Frontal cortex (tissue), 4 donors: Measurements from ENCODE around the gene LRP8. TPM values are rescaled to one million over a fixed set of nuclear protein-coding genes. Genes with fewer than 3 reads are reported as not detected.

Experiments used
- DNase-seq, 2 donors: peaks; one replicate each; pipeline ENCODE4 v3.0.0; 2012; ENCODE audit warnings: low spot score in 2 of 2
- FAIRE-seq: peaks from 2 replicates; lab custom pipeline; 2012; peaks lifted over from hg19 to GRCh38; lab: Jason Lieb, UNC
- total RNA-seq: library from RNA; depleted of rRNA; stranded (reverse); fragments of >200 nt; gene quantifications from one replicate; pipeline ENCODE4 v1.2.3, GENCODE V29; 2014
- donor health status: control.
- donor health status: control.
- donor health status: control.

LRP8 gene
- total RNA-seq, 1 donor from 2014 or later: 83.6 TPM

- DNase-seq: no peak
These were observed 16.1 kb downstream of the LRP8 start for GRCh38 chr1:53311702-53312305.

DNA sequence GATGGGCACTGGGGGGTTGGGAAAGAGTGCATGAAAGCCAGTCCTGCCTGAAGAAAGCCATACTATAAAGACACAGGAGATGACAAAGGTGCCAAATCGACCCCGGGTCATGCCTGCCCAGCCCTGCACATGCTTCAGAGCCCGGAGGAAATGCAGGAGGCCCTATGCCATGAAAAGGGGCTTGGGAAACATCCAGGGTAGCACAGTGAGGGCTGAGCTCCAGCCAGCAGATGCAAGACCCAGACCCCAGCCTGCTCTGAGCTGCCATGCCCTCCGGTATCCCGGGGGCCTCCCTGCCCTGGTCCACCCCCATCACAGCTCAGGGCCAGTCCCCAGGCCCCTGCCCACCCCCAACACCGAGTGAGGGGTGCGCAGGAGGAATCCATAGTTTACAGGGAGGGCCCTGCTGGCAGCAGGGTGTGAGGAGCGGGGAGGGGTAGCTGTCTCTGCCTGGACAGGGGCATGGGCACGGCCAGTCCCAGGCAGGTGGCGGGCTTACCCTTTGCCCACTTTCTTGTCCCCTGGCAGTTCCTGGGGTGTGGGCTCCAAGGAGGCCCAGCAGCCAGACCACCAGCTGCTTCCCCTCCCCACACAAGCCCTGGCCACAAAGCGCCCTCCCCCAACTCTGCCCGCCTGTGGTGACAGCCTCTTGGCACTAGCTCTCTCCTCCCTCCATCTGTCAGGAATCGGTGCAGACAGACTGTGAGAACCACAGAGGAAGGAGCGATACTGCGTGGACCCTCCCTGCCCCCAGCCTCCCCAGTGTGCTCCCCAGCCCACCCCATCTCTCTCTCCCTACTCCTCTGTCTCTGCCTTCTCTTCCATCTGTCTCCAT lies 16.8 kb downstream of the LRP8 start:
- DNase-seq: no peak
- FAIRE-seq: no peak

More at GRCh38 chr1:53311702-53312305, 16.1 kb downstream of the LRP8 start:
- no peak for FAIRE-seq

GRCh38 chr1:53309802-53310201 lies 18.1 kb downstream of the LRP8 start:
- FAIRE-seq: no peak
- no peak for DNase-seq

- DNase-seq (no peak), FAIRE-seq (no peak)
These were observed 19.4 kb downstream of the LRP8 start for GRCh38 chr1:53308506-53308905.

DNA sequence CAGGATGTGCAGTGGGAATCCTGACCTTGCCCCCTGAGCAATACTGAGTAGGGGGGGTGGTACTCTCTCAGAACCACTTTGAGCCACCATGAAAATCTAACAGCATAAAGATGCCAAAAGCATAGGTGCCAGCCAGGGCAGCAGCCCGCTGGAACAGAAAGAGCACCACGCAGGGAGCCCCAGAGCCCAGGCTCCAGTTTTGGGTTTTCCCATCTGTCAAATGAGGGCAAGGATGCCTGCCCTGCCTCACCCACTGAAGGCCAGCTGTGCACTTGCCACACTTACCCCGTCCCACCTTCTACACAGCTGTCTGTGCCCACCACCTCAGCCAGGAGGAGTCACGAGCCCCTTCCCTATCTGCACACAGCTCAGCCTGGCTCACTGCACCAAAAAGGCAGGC lies 20.8 kb downstream of the LRP8 start:
- DNase-seq: no peak
- FAIRE-seq: no peak

DNA sequence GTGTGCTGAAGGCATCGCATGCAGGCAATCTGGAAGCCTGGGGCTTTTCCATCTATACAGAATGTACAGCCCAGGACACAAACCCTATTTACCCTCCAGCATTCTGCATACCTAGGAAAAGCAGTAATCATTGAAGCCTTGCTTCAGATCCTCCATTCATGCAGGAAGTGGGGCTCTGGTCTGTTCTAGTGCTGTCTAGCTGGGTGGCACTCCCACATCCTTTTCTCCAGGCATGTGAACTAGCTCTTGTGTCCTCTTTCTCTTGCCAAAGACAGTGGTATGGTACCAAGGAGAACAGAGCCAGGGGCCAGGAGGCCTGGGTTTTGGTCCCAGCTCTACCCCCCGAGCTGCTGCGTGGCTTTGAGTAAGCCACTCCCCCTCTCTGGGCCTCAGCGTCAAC lies 21.7 kb downstream of the LRP8 start:
- DNase-seq: no peak
- no peak for FAIRE-seq

DNA sequence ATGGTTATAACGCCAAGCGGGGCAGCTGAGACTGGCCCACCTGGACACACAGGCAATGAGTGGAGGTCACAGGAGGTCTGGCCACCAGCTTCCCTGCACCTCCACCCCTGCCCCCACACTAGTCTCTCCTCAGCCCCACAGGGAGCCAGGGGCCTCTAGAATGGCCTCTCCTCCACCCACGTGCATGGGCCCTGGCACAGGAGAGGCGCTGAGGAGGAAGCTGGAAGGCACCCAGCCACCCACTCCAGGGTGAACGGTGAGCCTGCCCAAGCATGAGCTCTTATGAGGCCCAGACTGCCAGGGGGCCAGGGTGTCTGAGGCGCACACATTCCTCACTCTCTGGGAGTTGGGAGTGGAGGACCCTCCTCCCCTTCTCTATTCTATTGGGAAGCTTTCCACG lies 22.2 kb downstream of the LRP8 start:
- FAIRE-seq (no peak), DNase-seq (no peak)

GRCh38 chr1:53304527-53304926 lies 23.3 kb downstream of the LRP8 start:
- no peak for FAIRE-seq
- DNase-seq: no peak

DNA sequence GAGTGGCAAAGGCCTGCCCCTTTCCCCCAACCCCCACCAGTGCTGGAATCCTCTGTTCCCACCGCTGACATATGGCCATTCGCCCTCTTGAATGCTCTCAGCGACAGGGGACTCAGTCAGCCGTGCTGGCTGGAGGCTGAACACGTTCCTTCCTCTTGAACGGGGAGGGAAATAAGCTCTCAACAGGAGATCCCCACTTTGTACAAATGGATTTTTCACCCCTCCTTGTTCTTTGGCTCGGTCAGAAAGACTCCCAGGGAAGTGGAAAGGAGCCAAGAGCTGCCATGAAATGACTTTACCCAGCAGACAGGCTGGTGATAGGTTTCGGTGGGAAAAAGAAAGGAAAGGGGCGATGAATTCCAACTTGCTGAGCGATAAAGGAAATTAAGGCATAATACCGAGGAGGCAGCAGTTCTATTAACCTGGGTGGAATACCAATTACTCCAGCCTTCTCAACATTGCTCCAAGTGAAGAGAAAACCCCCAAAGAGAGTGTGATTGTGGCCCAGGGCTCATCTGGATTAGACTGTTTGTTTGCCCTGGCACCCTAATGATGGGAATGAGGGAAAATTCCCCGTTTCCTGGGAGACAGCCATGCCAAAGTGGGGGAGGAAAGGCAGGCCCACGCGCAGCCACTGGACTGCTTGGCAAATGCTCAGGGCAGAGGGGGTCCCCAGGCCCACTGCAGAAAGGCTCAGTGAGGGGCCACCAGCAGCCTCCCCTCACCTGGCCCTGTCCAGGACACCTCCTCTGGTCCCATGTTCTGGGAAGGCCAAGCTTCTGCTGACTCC lies 23.9 kb downstream of the LRP8 start:
- FAIRE-seq (no peak), DNase-seq (peak in 1 of 2 donors; percentile 28)

GRCh38 chr1:53303243-53303642 lies 24.6 kb downstream of the LRP8 start:
- DNase-seq (no peak), FAIRE-seq (no peak)

DNA sequence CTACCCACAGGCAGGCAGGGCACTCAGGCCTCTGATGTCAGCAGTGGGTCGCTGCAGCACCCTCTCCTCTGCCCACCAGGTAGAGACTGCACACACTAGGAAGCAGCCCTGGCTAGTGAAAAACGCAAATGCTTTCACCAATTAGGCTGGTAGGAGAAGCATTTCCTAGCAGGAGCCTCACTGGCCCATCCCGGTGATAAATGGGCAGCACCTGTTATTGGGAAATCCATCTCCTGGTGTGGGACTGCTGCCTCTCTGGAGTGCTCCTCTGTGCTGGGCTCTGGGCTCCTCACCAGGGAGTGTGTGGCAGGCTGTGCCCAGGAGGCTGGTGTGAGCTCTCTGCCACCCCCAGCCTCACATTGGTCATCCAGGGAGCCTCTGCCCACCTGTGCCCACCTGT lies 28.6 kb downstream of the LRP8 start:
- DNase-seq (no peak), FAIRE-seq (no peak)

- no peak for FAIRE-seq
- no peak for DNase-seq
These were observed 29.7 kb downstream of the LRP8 start for GRCh38 chr1:53298045-53298637.

DNA sequence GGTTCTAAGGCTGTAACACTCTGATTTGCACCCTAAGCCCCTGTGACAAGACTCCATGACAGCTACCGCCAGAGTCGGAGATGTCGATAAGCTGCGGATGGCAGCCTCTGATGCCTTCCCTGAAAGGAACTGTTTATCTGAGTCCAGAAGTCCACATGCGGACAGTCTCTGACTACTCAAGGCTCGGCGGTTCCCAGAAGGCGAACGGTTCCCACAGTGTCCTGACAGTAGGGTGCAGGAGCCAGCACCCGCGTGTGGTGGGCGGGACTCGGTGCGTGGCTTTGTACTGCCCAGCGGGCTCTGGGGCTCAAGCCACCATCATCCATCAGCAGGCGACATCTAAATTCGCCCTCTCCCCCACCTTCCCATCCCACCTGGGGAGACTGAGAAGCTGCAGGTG lies 30.7 kb downstream of the LRP8 start:
- DNase-seq: no peak
- no peak for FAIRE-seq

DNA sequence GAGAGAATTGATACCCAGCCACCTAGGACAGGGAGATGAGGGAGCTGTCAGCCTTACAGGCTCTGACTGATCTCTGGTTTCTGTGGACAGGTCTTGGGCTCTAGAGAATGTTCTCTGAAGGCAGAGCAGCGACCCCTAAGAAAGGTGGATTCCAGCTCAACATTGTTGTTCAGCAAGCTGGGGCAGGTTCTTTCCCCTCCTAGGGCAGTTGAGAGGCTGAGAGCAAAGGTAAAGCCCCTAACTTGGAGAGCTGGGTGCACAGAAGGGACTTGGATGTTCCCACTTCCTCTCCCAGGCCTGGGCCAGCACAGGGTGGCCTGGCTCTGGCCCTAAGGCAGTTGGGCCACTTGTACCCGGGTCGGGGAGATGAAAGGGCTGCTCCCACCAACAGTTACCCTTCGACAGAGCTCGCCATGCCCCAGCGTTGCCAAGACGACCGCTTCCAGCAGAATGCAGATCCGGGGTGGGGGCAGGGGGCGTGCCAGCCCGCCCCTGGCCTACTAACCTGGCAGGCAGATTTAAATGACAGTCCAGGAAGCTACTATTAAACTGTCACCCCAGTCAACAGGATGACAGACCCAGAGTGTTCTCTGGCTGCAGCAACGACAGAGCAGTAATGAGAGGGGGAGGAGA lies 31.6 kb downstream of the LRP8 start:
- DNase-seq (no peak), FAIRE-seq (no peak)

- DNase-seq (no peak), FAIRE-seq (no peak)
These were observed 32.1 kb downstream of the LRP8 start for GRCh38 chr1:53295726-53296116.

GRCh38 chr1:53295295-53295694 lies 32.6 kb downstream of the LRP8 start:
- DNase-seq: no peak
- FAIRE-seq: no peak

- DNase-seq: peak in 1 of 2 donors; percentile 66
- FAIRE-seq: no peak
These were observed 33.3 kb downstream of the LRP8 start for GRCh38 chr1:53294567-53294966.

DNA sequence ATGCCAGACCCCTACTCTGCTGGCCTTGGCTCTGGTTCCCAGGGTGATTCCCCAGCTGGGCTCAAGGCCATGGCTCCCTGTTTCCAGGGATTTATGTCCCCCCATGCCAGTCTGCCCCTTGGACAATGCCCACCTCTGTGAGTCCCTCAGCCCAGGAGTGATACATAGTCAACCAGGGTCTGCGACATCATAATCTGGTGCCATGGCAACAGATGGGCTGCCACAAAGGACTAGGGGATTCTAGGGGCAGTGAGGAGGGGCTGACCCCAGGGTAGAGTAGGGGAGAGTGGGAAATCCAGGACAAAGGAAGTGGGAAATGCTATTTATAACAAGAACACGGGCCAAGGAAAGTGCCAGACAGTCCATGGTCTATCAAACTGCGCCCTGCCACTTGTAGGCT lies 33.8 kb downstream of the LRP8 start:
- FAIRE-seq: no peak
- DNase-seq: no peak

- DNase-seq (no peak), FAIRE-seq (no peak)
These were observed 34.7 kb downstream of the LRP8 start for GRCh38 chr1:53293123-53293522.

DNA sequence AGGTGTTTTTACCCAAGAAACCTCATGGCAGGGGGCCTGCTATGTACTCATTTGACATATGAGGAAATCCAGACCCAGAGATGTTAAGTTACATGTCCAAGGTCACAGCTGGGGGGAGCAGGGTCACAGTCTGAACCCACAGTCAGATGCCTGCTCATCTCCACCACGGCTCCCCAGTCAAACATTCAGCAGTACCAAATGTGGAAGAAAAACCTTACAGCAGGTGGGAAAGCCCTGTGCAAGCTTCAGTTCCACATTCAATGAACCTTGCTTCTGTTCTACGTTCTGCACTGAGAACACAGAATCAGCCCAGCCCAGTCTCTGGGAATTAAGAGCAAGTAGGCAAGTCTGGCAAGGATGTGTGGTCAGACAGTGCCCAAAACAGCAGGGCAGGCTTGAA lies 35.2 kb downstream of the LRP8 start:
- FAIRE-seq (no peak), DNase-seq (no peak)
